22Rv1 (cell line): ENCODE measurements around the gene ANXA2.
"Not testable (repeated sequence)": the region's sequence is repeated elsewhere in the genome, so short reads cannot be mapped to it uniquely, and the experiment has no call there.

Source experiments
- H3K27ac ChIP-seq: fragments of 450-650 bp; 2 replicates; pipeline ENCODE4 v1.5.1; 2017
- ZFX ChIP-seq: fragments of 450-650 bp; IDR thresholded peaks from 2 replicates; pipeline ENCODE4 v1.6.1; 2017; ENCODE audit warnings: antibody characterized with exemption, borderline replicate concordance
- TF ChIP-seq, protein P1 (sequence below): fragments of 450-650 bp; IDR thresholded peaks from 2 replicates; pipeline ENCODE4 v1.5.1; 2017; ENCODE audit warnings: mild to moderate bottlenecking

ANXA2 gene

DNA sequence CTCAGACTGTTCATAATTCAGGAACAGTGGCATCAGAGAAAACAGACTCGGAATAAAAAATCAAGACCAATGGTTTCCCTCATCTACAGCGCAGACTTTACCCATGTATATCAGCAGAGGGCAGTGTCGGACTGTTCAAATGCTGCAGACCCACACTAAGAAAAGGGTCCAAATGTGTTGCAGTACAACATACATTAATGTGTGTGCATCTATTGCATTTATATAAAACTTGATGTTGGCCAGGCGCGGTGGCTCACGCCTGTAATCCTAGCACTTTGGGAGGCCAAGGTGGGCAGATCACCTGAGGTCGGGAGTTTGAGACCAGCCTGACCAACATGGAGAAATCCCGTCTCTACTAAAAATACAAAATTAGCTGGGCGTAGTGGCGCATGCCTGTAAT is 38.0 kb downstream of the ANXA2 start:
- TF ChIP-seq, protein P1, sequence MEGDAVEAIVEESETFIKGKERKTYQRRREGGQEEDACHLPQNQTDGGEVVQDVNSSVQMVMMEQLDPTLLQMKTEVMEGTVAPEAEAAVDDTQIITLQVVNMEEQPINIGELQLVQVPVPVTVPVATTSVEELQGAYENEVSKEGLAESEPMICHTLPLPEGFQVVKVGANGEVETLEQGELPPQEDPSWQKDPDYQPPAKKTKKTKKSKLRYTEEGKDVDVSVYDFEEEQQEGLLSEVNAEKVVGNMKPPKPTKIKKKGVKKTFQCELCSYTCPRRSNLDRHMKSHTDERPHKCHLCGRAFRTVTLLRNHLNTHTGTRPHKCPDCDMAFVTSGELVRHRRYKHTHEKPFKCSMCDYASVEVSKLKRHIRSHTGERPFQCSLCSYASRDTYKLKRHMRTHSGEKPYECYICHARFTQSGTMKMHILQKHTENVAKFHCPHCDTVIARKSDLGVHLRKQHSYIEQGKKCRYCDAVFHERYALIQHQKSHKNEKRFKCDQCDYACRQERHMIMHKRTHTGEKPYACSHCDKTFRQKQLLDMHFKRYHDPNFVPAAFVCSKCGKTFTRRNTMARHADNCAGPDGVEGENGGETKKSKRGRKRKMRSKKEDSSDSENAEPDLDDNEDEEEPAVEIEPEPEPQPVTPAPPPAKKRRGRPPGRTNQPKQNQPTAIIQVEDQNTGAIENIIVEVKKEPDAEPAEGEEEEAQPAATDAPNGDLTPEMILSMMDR, result peak; percentile 84
- H3K27ac ChIP-seq, result not testable (repeated sequence)

DNA sequence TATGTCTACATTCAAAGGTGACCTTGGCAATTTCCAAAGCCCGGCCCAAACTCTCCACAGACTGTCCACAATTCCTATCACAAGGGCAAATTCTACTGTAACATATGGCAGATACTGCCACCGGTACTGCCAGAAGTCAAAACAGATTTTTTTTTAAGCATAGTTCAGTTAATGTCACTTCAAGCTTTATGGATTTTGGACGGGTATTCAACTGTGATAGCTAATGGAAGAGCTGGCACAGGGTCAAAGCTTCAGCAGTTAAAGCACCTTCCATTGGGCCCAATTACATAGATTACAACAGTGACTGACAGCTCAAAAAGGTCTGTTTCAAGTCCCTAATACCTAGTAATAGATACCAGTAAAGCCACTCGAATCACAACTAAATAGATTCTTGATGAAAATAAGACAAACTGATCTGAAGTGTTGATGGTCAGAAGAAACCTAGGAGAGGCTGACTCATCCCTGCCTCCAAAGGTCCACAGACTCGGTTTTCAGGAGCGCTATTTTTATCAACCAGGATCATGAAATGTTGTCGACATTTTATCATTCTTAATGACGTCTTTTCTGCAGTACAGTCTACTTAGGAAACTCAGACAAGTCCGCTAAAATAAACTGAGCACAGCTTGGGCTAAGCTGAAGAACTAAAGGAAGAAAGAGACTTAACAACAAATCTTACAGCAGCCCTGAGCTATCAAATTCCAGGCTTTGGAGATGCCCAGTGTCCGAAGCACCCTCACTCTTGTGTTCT is 38.7 kb downstream of the ANXA2 start:
- H3K27ac ChIP-seq, result no peak overlapping the region
- TF ChIP-seq, protein P1, result no peak
- TF ChIP-seq ZFX, result no peak

DNA sequence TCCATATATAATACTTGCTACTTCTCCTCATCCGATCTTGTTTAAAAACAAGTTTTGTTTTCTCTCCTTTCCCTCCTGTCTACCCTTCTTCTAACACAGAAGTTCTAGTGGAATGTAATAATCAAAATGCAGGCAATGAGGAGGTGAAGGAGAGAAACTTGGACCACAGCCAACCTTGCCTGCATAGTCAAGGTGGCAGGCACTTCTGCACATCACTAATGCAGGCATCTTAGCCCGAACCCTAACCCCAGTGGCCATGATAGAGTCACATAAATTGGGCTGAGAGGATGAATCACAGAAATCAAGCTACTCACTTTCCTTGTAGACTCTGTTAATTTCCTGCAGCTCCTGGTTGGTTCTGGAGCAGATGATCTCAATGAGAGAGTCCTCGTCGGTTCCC is 41.0 kb downstream of the ANXA2 start:
- no peak overlapping the region for H3K27ac ChIP-seq
- TF ChIP-seq ZFX, result no peak
- TF ChIP-seq, protein P1, result no peak

DNA sequence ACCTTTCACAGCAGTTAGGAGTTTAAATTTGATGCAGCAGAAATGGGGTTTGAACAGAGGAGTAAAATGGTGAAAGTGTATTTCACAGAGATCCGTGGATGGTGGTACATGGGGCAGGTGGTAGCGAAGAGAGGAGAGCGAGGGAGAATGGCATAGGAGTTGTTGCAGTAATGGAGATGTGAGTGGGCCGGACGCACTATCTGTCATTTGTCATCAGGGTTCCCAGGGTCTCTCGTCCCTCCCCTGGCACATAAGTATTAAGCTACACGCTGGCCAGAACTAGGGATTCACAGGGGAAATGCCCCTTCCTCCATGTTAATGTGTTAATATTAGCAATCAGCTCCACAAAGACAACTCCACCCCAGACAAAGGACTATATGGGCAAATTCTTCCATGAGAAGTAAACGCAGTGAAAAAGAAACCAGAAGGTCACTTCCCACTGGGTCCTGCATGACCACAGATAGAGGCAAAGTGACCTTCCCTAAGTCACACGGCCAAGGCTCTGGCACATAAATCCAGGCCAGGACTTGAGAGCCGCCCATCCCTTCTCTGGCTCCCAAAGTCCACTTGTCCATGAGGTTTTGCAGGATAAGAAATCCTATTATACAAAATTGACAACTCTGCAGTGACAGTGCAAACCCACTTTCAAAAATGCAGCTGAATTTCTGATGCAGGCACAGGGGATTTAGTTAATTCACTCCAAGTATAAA is 42.5 kb downstream of the ANXA2 start:
- TF ChIP-seq, protein P1, result no peak
- no peak for TF ChIP-seq ZFX
- H3K27ac ChIP-seq, result no peak overlapping the region

DNA sequence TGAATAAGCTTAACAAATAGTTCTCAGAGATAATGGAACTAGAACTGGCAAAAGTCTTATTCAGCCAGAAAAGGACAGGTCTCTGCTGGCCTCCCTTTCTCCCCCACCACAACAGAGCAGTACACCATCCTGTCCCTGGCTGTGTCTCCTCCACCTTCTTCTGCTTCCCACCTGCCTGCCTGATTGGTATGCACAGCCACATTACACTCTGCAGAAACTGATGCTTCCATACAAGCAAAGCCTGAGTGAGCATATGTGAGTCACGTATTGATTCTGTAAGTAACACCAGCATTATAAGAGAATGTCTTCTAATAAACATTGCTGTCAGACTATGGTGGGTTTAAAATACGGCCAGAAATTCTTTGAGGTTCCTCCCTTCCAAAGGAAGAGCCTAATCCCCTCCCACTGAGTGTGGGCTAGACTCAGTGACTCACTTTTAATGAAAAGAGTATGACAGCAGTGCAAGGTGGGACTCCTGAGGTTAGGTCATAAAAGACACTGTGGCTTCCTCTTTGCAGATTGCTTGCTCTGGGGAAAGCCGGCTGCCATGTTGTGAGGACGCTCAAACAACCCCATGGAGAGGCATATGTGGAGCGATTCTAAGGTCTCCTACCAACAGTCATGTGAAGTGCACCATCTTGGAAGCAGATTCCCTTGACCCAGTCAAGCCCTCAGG is 44.4 kb downstream of the ANXA2 start:
- TF ChIP-seq ZFX, result no peak
- TF ChIP-seq, protein P1, result no peak

DNA sequence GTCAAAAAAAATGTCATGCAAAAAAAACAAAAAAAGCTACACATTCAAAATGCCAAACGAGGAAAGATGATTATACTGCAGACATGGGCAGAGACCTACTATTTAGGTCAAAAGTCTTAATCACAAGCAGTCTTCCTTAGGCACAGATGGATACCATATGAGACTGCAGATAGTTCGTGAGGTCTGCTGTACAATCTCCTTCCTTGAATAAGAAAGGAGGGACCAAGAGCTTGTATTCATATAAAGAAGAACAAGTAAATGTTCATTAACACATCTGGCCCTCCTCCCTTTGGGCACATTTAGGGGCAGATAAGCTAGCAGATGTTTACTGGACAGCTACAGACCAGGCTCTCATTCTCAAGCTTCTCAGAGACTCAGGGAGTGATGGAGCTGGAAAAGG is 45.3 kb downstream of the ANXA2 start:
- no peak overlapping the region for H3K27ac ChIP-seq
- TF ChIP-seq, protein P1, result no peak
- TF ChIP-seq ZFX, result no peak

More for the DNA sequence above, 44.4 kb downstream of the ANXA2 start:
- no peak overlapping the region for H3K27ac ChIP-seq

DNA sequence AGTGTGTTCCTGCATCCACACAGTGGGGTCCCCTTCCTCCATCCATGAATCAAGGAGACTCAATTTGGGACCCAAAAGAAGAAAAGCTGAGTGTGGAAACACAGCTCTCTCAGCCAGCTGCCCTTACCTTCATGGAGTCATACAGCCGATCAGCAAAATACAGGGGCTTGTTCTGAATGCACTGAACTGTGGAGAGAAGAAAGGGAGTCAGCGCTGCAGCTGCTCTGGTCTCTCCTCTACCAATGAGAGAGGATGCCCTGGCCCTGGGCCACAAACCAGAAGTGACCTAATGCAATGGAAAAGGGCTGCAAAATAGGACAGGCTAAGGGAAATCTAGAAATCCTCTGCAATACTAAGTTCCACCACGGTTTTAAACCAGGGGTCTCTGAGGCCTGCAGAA is 46.7 kb downstream of the ANXA2 start:
- H3K27ac ChIP-seq, result no peak overlapping the region
- TF ChIP-seq ZFX, result no peak
- TF ChIP-seq, protein P1, result no peak
